Measurements from ENCODE around the gene C17orf78.

Gene C17orf78

DNA sequence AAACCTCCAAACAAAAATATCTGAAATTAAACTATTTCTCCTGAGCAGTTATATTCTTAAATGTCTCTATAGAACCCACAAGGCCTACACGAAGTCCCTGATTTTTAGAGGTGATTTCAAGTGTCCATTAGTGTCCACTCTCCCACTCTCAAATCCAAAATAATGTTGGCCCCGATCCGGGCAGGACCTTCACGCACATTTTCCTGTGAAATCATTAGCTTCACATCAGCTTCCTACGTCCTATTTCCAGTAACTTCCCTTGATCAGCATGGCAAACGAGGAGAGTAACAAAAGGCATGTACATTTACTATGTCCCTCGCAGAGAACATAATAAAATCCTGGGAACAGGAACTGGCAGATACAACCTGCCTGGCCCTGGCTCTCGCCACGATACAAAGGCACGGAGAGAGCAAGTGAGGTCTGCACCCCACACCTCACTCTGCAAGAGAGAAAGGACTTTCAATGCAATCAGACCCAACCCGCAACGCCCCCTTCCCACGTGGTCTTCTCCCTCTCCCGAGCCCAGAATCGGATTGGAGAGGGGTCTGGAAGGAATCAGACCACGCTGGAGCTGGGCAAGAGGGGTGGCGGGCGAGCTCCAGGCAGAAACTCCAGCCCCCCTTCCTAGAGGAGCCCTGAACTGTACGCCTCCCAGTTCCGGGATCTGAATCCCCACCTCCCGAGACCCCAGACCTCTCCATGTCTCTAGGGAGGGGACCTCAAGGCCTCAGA, 17.5 kb upstream of the C17orf78 start:
- TF ChIP-seq, protein P1, sequence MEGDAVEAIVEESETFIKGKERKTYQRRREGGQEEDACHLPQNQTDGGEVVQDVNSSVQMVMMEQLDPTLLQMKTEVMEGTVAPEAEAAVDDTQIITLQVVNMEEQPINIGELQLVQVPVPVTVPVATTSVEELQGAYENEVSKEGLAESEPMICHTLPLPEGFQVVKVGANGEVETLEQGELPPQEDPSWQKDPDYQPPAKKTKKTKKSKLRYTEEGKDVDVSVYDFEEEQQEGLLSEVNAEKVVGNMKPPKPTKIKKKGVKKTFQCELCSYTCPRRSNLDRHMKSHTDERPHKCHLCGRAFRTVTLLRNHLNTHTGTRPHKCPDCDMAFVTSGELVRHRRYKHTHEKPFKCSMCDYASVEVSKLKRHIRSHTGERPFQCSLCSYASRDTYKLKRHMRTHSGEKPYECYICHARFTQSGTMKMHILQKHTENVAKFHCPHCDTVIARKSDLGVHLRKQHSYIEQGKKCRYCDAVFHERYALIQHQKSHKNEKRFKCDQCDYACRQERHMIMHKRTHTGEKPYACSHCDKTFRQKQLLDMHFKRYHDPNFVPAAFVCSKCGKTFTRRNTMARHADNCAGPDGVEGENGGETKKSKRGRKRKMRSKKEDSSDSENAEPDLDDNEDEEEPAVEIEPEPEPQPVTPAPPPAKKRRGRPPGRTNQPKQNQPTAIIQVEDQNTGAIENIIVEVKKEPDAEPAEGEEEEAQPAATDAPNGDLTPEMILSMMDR (IDR thresholded peaks at IDR 0.05; ENCODE audit: insufficient read depth, missing control alignments): no peak
- DNase-seq (ENCODE audit: insufficient read length, low spot score): no peak
- FAIRE-seq: no peak

DNA sequence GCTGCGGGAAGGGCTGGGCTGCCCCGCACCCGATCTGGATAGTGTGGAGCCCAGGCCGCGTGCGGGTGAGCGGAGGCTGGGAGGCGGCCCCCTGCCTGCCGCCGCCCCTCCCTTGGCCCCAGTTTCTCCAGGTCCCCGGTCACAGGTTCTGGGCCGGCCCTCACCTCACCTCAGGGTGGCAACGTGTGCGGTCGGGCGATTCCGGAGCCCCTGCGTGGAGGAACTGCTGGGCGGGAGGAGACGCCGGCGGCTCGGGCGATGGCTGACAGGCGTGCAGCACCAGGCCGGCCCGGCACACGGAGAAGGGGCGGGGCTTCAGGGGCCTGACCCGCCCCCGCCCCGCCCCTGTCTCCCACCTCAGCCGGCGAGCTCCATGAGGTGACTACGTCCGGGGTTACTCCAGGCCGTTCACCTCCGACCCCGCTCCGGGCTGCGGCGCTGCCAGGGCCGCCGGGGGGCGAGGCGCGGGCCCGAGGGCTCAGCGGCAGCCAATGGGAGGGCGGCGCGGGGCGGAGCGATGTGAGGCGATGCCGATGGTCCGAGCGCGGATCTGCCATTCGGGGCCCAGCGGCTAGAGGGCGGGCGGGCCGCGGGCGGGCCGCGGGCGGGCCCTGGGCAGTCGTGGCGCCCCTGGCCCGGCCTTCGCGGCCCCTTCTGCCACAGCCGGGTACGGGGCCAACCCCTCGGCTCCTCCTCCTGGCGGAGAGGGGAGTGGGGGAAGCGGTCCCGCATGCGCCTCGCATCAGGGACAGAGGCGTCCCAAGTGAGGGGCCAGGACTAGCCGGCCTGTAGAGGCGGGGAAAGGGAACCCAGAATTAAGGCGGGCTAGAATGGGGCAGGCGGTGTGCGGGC, 16.7 kb upstream of the C17orf78 start:
- TF ChIP-seq, protein P1 (IDR thresholded peaks at IDR 0.05; ENCODE audit: insufficient read depth, missing control alignments): no peak
- no peak for FAIRE-seq
- peak; percentile 80 for DNase-seq (ENCODE audit: insufficient read length, low spot score)

DNA sequence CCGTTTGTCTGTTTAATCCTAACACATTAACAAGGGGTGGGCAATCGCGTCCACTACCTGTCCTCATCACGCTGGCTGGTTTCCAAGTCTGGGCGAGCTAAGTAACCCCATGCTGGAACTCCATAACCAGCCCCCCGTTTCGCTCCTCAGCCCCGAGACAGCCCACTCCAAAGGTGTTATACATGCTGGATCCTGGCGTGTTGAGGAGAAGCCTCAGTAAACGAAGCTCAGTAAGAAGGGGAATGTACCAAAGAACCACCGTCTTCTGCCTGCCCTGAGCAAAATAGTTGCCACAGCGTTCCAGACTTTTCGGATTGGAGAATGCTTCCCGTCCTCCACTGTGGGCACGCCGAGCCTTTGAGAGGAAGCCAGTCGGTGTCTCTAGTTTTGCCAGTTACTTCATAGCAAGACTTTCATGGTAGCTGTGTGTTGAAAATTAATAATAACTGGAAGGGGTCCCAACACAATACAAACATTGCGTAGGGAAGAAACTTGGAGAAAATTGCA, 16.1 kb upstream of the C17orf78 start:
- TF ChIP-seq, protein P1 (IDR thresholded peaks at IDR 0.05; ENCODE audit: insufficient read depth, missing control alignments): no peak
- no peak for FAIRE-seq
- DNase-seq (ENCODE audit: insufficient read length, low spot score): no peak

DNA sequence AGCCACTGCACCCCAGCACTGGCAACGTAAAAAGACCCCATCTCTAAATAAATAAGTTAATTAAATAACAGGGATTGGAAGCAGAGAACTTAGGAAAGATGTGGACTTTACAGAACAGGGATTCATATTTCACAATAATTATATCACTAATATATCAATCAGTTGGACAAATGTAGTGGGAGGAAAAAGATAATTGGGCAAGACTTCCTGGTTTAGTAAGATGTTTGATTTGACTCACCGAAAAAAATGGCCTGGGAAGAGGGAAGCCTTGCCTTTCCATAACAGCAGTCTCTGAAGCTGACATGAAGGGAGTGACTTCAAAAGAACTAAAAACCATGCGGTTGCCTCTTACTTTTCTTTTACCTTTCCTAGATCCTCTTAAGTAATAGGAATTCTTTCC, 15.2 kb upstream of the C17orf78 start:
- DNase-seq (ENCODE audit: insufficient read length, low spot score) (no peak), FAIRE-seq (no peak)
- TF ChIP-seq, protein P1 (IDR thresholded peaks at IDR 0.05; ENCODE audit: insufficient read depth, missing control alignments): no peak

DNA sequence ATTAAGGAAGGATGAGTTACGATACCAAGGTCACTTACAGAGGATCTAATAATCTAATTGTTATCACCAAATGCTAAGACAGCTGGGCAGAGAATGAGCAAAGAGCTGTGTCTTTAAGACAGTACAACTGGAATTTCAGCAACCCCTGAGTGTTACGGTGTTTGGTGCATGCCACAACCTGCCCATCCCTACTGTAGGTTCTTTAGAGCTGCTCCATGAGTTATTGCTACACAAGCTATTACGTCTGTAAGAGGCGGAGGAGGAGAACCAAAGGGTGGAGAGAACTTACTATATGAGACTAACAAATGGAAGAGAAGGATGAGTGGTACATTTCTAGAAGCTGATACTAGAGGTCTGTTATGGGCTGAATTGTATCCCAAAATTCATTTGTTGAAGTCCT, 14.2 kb upstream of the C17orf78 start:
- DNase-seq (ENCODE audit: insufficient read length, low spot score) (no peak), FAIRE-seq (no peak)
- TF ChIP-seq, protein P1 (IDR thresholded peaks at IDR 0.05; ENCODE audit: insufficient read depth, missing control alignments): no peak

DNA sequence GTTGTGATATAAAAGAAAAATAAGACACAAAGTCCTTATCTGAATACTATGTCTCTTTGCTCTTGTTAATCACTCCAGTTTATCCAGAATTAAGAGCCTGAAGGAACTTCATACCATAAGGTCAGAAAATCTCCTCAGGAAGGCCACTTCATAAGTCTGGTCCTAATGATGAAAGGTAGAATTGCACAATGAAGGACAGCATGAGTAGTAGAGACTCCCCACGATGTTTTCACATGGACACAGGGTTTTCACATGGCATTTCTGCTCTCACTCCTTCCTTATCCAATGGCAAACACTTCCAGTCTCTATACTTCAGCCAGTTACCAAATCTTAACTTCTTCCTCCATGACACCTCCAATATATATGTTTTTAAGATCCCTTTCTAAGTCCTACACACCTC, 10.2 kb upstream of the C17orf78 start:
- DNase-seq (ENCODE audit: insufficient read length, low spot score) (no peak), FAIRE-seq (no peak)
- TF ChIP-seq, protein P1 (IDR thresholded peaks at IDR 0.05; ENCODE audit: insufficient read depth, missing control alignments): no peak
